Activated CD4-positive, alpha-beta T cell treated with anti-CD3 and anti-CD28 coated beads for 36 hours (primary cell): Measurements from ENCODE around the gene MDK. TPM values are rescaled to one million over a fixed set of nuclear protein-coding genes. Genes with fewer than 3 reads are reported as not detected.

Experiments used
- ATAC-seq: fragments of 200-7000 bp; cut with Tn5 transposase; one replicate; pipeline ENCODE4 v1.10.0; 2021; ENCODE audit warnings: mild to moderate bottlenecking, moderate library complexity
- CTCF ChIA-PET: fragments of 350-600 bp; sonication (Branson Sonifier 250); formaldehyde crosslinking; loops from one replicate; lab custom pipeline; 2021; ENCODE audit warnings: antibody characterized with exemption; lab: Charles Lee
- POLR2A ChIA-PET: fragments of 350-600 bp; sonication (Branson Sonifier 250); formaldehyde crosslinking; loops from one replicate; lab custom pipeline; 2021; ENCODE audit warnings: antibody characterized with exemption, inconsistent platforms; lab: Charles Lee
- DNase-seq: peaks from one replicate; pipeline ENCODE4 v3.0.0-alpha.2; 2020
- H3K27ac Mint-ChIP-seq: one replicate; pipeline ENCODE4 v1.8.0; 2021; ENCODE audit warnings: mixed read lengths
- H3K27me3 Mint-ChIP-seq: one replicate; pipeline ENCODE4 v1.8.0; 2021; ENCODE audit warnings: mixed read lengths
- H3K36me3 Mint-ChIP-seq: one replicate; pipeline ENCODE4 v1.8.0; 2021; ENCODE audit warnings: low read depth, mixed read lengths
- H3K4me1 Mint-ChIP-seq: one replicate; pipeline ENCODE4 v1.8.0; 2021; ENCODE audit warnings: mixed read lengths
- H3K4me3 Mint-ChIP-seq: one replicate; pipeline ENCODE4 v1.8.0; 2021; ENCODE audit warnings: mild to moderate bottlenecking, moderate library complexity, mixed read lengths
- H3K9me3 Mint-ChIP-seq: one replicate; pipeline ENCODE4 v1.8.0; 2021; ENCODE audit warnings: low read depth, mixed read lengths
- intact Hi-C, 2 experiments: fragments of 100-400 bp; cut with DNase I in 1 of 2; cut with micrococcal nuclease in 1 of 2; formaldehyde crosslinking; loops; one replicate each; pipeline versions ENCODE4 v1.14.2 to v1.15.1; 2022 to 2024; cut with DNase I, micrococcal nuclease
- total RNA-seq, 2 experiments: library from RNA; stranded (reverse); gene quantifications; one replicate each; pipeline ENCODE4 v1.2.3, GENCODE V29; 2021

MDK gene
- 1 to 10 TPM; 3.0 to 6.7 TPM for total RNA-seq

- ChIA-PET CTCF (interaction anchor here (0.6 to 3.3 kb wide), 2 partner anchors 8 to 29 kb away, joined by 3 to 9 read pairs; no protein-coding TSS in a partner anchor), POLR2A (no interaction called here)
- ATAC-seq = peak; percentile 11
- peak; percentile 48 for DNase-seq
- intact Hi-C loops = loop anchor here (1.0 to 5.0 kb wide), 4 partner anchors 11 to 260 kb away; partner anchors contain the start of genes DGKZ (in 1 of the 2) and PHF21A (in 1 of the 2)
- Mint-ChIP-seq H3K27ac (peak within 1 kb of the TSS; percentile 51), H3K27me3 (peaks cover 12% of the 10 kb centered on the region), H3K4me1 (peaks cover 8% of the 10 kb centered on the region), H3K4me3 (peak within 1 kb of the TSS; percentile 72), H3K36me3 (peaks cover 17% of the 10 kb centered on the region), H3K9me3 (no peaks in the 10 kb centered on the region)
These were observed at the start of gene MDK for GRCh38 chr11:46381048-46381818. MDK (plus strand) TSS chr11:46381669; CDS start chr11:46382058, 389 bp downstream.

GRCh38 chr11:46332093-46332567 is 49.3 kb upstream of the MDK start:
- intact Hi-C loops = loop anchor here in 1 of 2 experiments (5.0 kb wide), 1 partner anchor 1385 kb away; the partner anchor contains the start of gene AGBL2
- H3K4me1 Mint-ChIP-seq = peaks cover 71% of the 10 kb centered on the region
- CTCF ChIA-PET = interaction anchor here (0.9 to 10.2 kb wide), 5 partner anchors 14 to 94 kb away, joined by 4 to 139 read pairs (median 10); partner anchors contain the start of gene DGKZ
- no peak for ATAC-seq
- H3K27ac Mint-ChIP-seq = peak overlapping the region; percentile 87
- POLR2A ChIA-PET = interaction anchor here (0.7 kb wide), 1 partner anchor 302 kb away, joined by 3 read pairs; no protein-coding TSS in a partner anchor
- H3K27me3 Mint-ChIP-seq = no peaks in the 10 kb centered on the region
- H3K4me3 Mint-ChIP-seq = peak overlapping the region; percentile 49
- H3K9me3 Mint-ChIP-seq = no peaks in the 10 kb centered on the region
- DNase-seq = no peak
- H3K36me3 Mint-ChIP-seq = no peaks in the 10 kb centered on the region

- DNase-seq (peak; percentile 75), ATAC-seq (peak; percentile 18)
- Mint-ChIP-seq H3K4me1 (peaks cover 72% of the 10 kb centered on the region), H3K36me3 (no peaks in the 10 kb centered on the region), H3K27me3 (no peaks in the 10 kb centered on the region), H3K27ac (peak overlapping the region; percentile 3), H3K9me3 (no peaks in the 10 kb centered on the region), H3K4me3 (peak overlapping the region; percentile 71)
- ChIA-PET CTCF (interaction anchor here (0.7 to 10.2 kb wide), 6 partner anchors 14 to 95 kb away, joined by 3 to 139 read pairs (median 4); partner anchors contain the start of gene DGKZ), POLR2A (interaction anchor here (1.5 kb wide), 1 partner anchor 14 kb away, joined by 5 read pairs; no protein-coding TSS in a partner anchor)
- intact Hi-C loops = loop anchor here in 1 of 2 experiments (1.0 to 5.0 kb wide), 2 partner anchors 15 to 1385 kb away; partner anchors contain the start of genes AGBL2 and DGKZ
These were observed 48.7 kb upstream of the MDK start for GRCh38 chr11:46332568-46333393.

- POLR2A ChIA-PET = interaction anchor here (1.5 kb wide), 1 partner anchor 13 kb away, joined by 5 read pairs; no protein-coding TSS in a partner anchor
- no peaks in the 10 kb centered on the region for H3K9me3 Mint-ChIP-seq
- H3K27me3 Mint-ChIP-seq = no peaks in the 10 kb centered on the region
- H3K4me3 Mint-ChIP-seq = peak overlapping the region; percentile 71
- intact Hi-C loops = loop anchor here in 1 of 2 experiments (1.0 to 5.0 kb wide), 2 partner anchors 14 to 1384 kb away; partner anchors contain the start of genes AGBL2 and DGKZ
- peaks cover 77% of the 10 kb centered on the region for H3K4me1 Mint-ChIP-seq
- H3K36me3 Mint-ChIP-seq = no peaks in the 10 kb centered on the region
- DNase-seq (peak; percentile 59), ATAC-seq (peak; percentile 8)
- peak overlapping the region; percentile 81 for H3K27ac Mint-ChIP-seq
- CTCF ChIA-PET = interaction anchor here (0.7 to 10.2 kb wide), 4 partner anchors 14 to 95 kb away, joined by 3 to 139 read pairs (median 6); partner anchors contain the start of gene DGKZ
These were observed 48.0 kb upstream of the MDK start for GRCh38 chr11:46333394-46333947.

GRCh38 chr11:46334211-46334610 is 47.3 kb upstream of the MDK start:
- POLR2A ChIA-PET = interaction anchor here (1.5 kb wide), 1 partner anchor 12 kb away, joined by 5 read pairs; no protein-coding TSS in a partner anchor
- Mint-ChIP-seq H3K27me3 (no peaks in the 10 kb centered on the region), H3K4me1 (peaks cover 83% of the 10 kb centered on the region), H3K9me3 (no peaks in the 10 kb centered on the region), H3K4me3 (peak overlapping the region; percentile 71), H3K36me3 (no peaks in the 10 kb centered on the region), H3K27ac (no peak overlapping the region)
- no peak for DNase-seq
- intact Hi-C loops = loop anchor here in 1 of 2 experiments (5.0 kb wide), 1 partner anchor 1383 kb away; the partner anchor contains the start of gene AGBL2
- no peak for ATAC-seq
- CTCF ChIA-PET = interaction anchor here (10.2 kb wide), 1 partner anchor 14 kb away, joined by 139 read pairs; the partner anchor contains the start of gene DGKZ

GRCh38 chr11:46335271-46335670 is 46.2 kb upstream of the MDK start:
- ChIA-PET CTCF (interaction anchor here (10.2 kb wide), 1 partner anchor 13 kb away, joined by 139 read pairs; the partner anchor contains the start of gene DGKZ), POLR2A (no interaction called here)
- ATAC-seq = no peak
- intact Hi-C loops = no loop called here
- peak overlapping the region; percentile 67 for H3K27ac Mint-ChIP-seq
- no peaks in the 10 kb centered on the region for H3K9me3 Mint-ChIP-seq
- H3K27me3 Mint-ChIP-seq = no peaks in the 10 kb centered on the region
- peaks cover 73% of the 10 kb centered on the region for H3K4me1 Mint-ChIP-seq
- H3K36me3 Mint-ChIP-seq = no peaks in the 10 kb centered on the region
- no peak overlapping the region for H3K4me3 Mint-ChIP-seq
- DNase-seq = no peak

- CTCF ChIA-PET = interaction anchor here (0.9 to 10.2 kb wide), 3 partner anchors 12 to 26 kb away, joined by 3 to 139 read pairs (median 4); partner anchors contain the start of gene DGKZ
- Mint-ChIP-seq H3K27ac (peak overlapping the region; percentile 63), H3K4me1 (peaks cover 67% of the 10 kb centered on the region), H3K27me3 (no peaks in the 10 kb centered on the region), H3K4me3 (no peak overlapping the region), H3K9me3 (no peaks in the 10 kb centered on the region), H3K36me3 (no peaks in the 10 kb centered on the region)
- no peak for DNase-seq
- intact Hi-C loops = no loop called here
- ATAC-seq = no peak
- POLR2A ChIA-PET = interaction anchor here (0.9 kb wide), 1 partner anchor 18 kb away, joined by 3 read pairs; no protein-coding TSS in a partner anchor
These were observed 45.4 kb upstream of the MDK start for GRCh38 chr11:46335890-46336562.

- CTCF ChIA-PET = interaction anchor here (0.9 to 10.2 kb wide), 3 partner anchors 11 to 27 kb away, joined by 3 to 139 read pairs (median 4); partner anchors contain the start of gene DGKZ
- POLR2A ChIA-PET = interaction anchor here (0.9 kb wide), 1 partner anchor 18 kb away, joined by 3 read pairs; no protein-coding TSS in a partner anchor
- no peak overlapping the region for H3K27ac Mint-ChIP-seq
- intact Hi-C loops = no loop called here
- ATAC-seq = no peak
- peaks cover 67% of the 10 kb centered on the region for H3K4me1 Mint-ChIP-seq
- H3K9me3 Mint-ChIP-seq = no peaks in the 10 kb centered on the region
- peak; percentile 51 for DNase-seq
- H3K27me3 Mint-ChIP-seq = no peaks in the 10 kb centered on the region
- no peak overlapping the region for H3K4me3 Mint-ChIP-seq
- H3K36me3 Mint-ChIP-seq = no peaks in the 10 kb centered on the region
These were observed 44.8 kb upstream of the MDK start for GRCh38 chr11:46336563-46337180.

- POLR2A ChIA-PET = interaction anchor here (0.7 kb wide), 1 partner anchor 24 kb away, joined by 3 read pairs; no protein-coding TSS in a partner anchor
- H3K4me1 Mint-ChIP-seq = peaks cover 69% of the 10 kb centered on the region
These were observed 43.7 kb upstream of the MDK start for GRCh38 chr11:46337626-46338345.

More at GRCh38 chr11:46337626-46338345, 43.7 kb upstream of the MDK start:
- Mint-ChIP-seq H3K27ac (peak overlapping the region; percentile 13), H3K9me3 (no peaks in the 10 kb centered on the region), H3K36me3 (no peaks in the 10 kb centered on the region), H3K4me3 (no peak overlapping the region), H3K27me3 (no peaks in the 10 kb centered on the region)
- ATAC-seq = no peak
- DNase-seq = no peak
- intact Hi-C loops = no loop called here
- CTCF ChIA-PET = interaction anchor here (0.9 to 10.2 kb wide), 2 partner anchors 8 to 10 kb away, joined by 3 to 139 read pairs; partner anchors contain the start of gene DGKZ
